Colon (tissue), 2 donors: ENCODE results near the gene SMYD2.

Experiments used
- FAIRE-seq: peaks from 2 replicates; lab custom pipeline; 2012; peaks lifted over from hg19 to GRCh38; lab: Jason Lieb, UNC
- donor health status: control.
- donor health status: control.

The SMYD2 gene

GRCh38 chr1:214329470-214330220 lies 48.7 kb downstream of the SMYD2 start:
- no peak for FAIRE-seq

- FAIRE-seq, result no peak
Measured at GRCh38 chr1:214330222-214330621, 49.3 kb downstream of the SMYD2 start.

GRCh38 chr1:214330715-214331114 lies 49.8 kb downstream of the SMYD2 start:
- no peak for FAIRE-seq

- FAIRE-seq, result no peak
Measured at GRCh38 chr1:214331180-214331579, 50.2 kb downstream of the SMYD2 start.

GRCh38 chr1:214331827-214332423 lies 51.0 kb downstream of the SMYD2 start:
- FAIRE-seq, result no peak

GRCh38 chr1:214332946-214333798 lies 52.2 kb downstream of the SMYD2 start:
- no peak for FAIRE-seq

GRCh38 chr1:214335567-214335966 lies 54.6 kb downstream of the SMYD2 start:
- FAIRE-seq, result no peak

- FAIRE-seq, result no peak
Measured at GRCh38 chr1:214337015-214337414, 56.1 kb downstream of the SMYD2 start.

- no peak for FAIRE-seq
Measured at GRCh38 chr1:214337511-214337910, 56.6 kb downstream of the SMYD2 start.

GRCh38 chr1:214338212-214338611 lies 57.3 kb downstream of the SMYD2 start:
- FAIRE-seq, result no peak

GRCh38 chr1:214341459-214341858 lies 60.5 kb downstream of the SMYD2 start:
- no peak for FAIRE-seq

GRCh38 chr1:214341932-214342331 lies 61.0 kb downstream of the SMYD2 start:
- no peak for FAIRE-seq

GRCh38 chr1:214342525-214342924 lies 61.6 kb downstream of the SMYD2 start:
- no peak for FAIRE-seq

GRCh38 chr1:214344897-214345296 lies 63.9 kb downstream of the SMYD2 start:
- no peak for FAIRE-seq

GRCh38 chr1:214349008-214349407 lies 68.0 kb downstream of the SMYD2 start:
- FAIRE-seq, result no peak

- FAIRE-seq, result no peak
Measured at GRCh38 chr1:214349781-214350180, 68.8 kb downstream of the SMYD2 start.

GRCh38 chr1:214351551-214352277 lies 70.8 kb downstream of the SMYD2 start:
- FAIRE-seq, result no peak

GRCh38 chr1:214352838-214353237 lies 71.9 kb downstream of the SMYD2 start:
- no peak for FAIRE-seq

GRCh38 chr1:214354440-214355148 lies 73.6 kb downstream of the SMYD2 start:
- FAIRE-seq, result no peak

- no peak for FAIRE-seq
Measured at GRCh38 chr1:214360116-214360515, 79.2 kb downstream of the SMYD2 start.

- FAIRE-seq, result no peak
Measured at GRCh38 chr1:214360525-214361164, 79.7 kb downstream of the SMYD2 start.
